Activated T-helper 1 cell treated with anti-CD3 and anti-CD28 coated beads, Interleukin-2, amount 50 U/mL, for 16 hours (primary cell): ENCODE data around the gene CDH4.

ENCODE experiments used
- DNase-seq, 2 donors: peaks; one replicate each; pipeline ENCODE4 v3.0.0-alpha.2; 2020; ENCODE audit warnings: low read depth in 1 of 2, low spot score in 1 of 2

The CDH4 gene

DNA sequence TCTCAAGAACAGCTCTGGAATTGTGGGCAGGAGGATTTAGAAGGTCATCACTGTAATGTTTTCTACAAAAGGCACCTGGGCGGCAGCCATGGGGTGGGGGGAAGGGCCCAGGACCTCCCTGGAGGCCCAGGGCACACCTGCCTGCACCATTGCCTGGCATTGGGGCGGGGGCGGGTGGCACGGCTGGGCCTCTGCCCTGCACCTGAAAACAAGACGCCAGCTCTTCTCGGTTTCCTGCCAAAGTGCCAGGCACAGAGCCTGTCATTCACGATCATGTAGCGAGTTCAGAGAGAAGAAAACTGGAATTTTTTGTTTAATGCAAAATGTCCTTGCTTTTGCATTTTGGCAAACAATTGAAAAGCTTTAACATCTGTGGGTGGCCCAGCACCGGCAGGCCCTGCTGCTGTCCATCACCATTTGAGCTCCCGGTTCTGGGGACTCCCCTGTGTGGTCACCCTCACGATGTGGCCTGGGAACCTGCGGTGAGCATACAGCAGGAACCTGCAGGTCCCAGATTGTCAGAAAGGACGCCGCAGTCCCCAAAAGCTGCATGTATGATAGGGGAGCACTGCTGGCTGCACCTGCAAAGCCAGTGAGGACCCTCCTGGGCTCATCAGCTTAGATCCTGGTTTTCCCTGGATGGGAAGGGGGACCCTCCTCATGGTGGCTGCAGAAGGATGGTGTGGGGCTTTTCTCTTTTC lies 262.9 kb downstream of the CDH4 start:
- no peak for DNase-seq

DNA sequence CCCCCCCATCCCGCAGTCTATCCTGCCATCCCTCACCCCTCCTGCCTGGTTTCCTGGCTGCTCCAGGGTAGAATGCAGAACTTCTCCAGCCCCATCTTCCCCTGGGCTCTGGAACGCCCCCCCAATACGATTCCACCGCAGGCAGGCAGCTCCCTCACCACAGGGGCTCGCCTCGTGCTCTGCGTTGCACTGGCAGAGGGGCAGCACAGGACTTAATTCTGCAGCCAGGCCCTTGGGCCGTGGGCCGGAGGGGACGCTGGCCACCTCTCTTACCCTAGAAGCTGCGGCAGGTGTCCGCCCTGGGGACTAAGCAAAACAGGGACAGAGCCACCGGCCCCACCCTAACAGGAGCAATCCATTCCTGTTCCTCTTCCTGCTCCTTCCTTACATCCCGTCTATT lies 263.9 kb downstream of the CDH4 start:
- no peak for DNase-seq

DNA sequence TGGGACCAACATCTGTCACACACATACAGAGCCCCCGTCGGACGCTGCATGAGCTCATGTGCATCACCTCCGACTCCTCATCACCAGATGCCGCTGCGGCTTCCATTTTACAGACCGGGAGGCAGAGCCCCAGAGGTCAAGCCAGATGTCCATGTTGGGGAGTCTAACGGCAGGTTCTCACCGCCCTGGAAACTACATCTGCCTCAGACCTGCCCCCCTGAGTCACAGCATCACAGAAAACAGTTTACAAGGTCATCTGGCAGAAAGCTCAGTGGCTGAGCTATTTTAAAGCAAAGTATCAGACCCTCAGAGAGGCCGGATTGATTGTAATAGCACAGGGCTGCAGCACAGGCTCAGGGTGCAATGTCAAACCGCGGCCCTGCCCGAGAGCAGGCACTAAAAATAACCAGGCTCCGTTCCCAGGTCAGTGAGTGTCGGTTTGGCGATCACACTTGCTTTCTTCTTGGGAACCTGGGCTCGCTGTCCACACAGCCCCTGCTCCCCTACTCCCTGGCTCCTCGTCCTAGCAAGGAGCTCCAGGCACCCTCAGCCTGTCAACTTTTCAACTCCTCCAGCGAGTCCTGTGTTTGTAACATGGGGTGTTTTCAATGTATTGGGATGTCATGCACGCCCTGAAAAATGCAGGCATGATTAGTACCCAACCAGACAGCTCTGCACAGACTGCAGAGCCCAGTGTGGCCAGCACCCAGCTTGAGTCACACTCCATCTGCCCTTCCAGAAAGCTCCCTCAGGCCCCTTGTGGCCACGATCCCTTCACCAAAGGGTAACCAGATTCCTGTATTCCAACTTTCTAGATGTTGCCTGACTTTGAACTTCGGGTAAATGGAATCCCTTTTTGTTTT lies 264.5 kb downstream of the CDH4 start:
- no peak for DNase-seq

DNA sequence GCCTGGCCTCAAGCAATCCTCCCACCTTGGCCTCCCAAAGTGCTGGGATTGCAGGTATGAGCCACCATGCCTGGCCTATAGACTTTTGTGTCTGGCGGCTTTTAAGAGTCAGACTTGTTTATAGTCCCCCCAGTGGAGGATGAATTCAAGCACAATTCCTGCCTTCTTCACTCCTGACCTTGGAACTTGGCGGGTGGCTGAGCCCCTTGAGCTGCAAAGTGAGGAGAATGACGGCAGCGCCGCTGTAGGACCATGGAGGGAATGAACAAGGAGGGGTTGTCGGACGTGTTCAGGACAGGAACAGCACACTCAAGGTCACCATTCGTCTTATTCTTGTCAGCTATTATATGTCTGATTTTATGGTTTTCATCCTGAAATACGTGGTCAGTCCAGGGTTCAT lies 265.4 kb downstream of the CDH4 start:
- DNase-seq = no peak

DNA sequence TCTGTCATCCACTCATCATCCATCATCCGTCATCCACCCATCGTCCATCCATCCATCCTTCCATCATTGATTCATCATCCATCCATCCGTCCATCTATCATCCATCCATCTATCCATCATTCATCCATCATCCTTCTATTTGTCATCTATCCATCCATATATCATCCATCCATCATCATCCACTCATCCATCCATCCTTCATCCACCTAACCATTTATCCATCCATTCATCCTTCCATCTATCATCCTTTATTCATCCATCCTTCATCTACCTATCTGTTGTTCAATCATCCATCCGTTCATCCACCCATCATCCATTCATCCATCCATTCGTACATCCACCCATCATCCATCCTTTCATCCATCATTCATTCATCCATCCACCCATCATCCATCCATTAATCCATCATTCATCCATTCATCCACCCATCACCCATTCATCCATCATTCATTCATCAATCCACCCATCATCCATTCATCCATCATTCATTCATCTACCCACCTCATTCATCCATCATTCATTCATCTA lies 266.4 kb downstream of the CDH4 start:
- DNase-seq = no peak

DNA sequence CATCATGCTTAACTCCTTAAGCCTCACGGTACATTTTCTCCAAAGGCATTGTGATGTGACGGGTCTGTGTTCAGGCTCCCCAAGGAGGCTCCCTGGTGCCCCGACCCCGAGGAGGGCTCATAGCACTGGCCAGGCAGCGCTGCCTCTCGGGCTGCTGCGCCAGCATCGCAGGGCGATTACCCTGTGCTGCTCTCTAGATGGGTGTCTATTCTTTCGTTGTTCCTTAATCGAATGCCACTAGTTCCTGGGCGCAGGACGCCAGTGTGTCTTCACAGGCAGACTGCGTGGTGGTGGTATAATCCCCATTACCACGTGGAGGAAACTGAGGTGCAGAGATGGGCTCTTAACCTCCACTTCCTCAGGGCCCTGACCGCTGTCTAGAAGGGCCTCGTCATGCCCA lies 267.4 kb downstream of the CDH4 start:
- DNase-seq = no peak

DNA sequence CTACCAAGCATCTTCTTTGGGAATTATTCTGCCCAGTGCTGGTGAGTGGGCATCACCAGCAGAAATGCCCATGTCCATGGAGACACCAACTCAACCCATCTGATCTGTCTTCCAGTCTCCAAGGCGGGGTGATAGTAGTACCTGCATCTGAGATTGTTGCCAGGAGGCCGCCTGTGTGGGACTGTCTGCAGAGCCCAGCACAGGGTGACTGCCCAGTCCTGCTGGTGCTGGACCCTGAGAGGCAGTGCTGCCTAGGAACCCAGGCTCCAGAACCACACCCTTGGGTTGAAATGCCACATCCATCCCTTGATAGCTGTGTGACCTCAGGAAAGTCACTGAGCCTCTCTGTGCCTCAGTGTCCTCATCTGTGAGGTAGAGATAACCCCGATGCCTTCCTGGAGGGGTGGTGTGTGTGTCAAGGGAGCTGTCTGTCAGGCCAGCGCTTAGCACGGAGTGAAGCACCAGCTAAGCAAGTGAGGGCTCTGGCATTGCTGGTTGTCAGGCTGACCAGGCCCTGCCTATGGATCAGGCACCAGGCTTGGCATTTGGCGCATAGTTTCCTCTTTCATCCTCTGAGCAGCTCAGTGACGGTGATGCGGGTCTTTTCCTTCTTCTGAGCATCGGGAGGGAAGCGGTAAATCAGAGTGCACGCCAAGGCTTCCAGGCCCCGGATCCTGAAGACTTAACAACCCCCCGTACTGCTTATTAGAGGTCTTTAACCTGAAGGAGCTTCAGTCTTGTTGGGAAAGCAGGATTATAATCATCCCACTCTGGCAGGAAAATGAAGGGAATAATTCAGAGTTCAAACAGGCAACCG lies 268.2 kb downstream of the CDH4 start:
- DNase-seq = no peak

DNA sequence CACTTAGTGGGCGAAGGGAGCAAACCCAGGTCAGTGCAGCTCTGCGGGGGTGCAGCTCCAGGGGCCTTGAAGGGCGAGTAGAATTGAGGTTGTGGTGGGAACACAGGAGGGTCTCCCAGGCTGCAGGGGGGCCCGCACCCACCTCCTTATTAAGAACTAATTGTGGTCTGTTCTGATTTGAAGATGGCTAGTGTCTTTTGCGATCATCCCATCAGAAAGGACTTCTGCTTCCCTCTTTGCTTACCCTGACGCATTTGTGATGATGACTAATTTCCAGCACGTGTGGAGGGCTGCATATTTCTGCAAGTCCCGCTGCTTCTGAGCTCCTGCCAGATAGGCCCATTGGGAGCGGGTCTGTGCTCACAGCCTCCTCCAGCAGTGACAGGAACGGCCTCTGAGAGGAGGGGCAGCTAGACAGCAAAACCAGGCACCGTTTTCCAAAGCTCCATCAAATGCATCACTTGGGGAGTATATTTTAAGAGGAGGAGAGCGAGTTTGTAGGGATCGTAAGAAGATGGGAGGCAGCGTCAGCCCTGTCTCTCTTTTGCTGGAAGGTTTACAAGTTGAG lies 268.9 kb downstream of the CDH4 start:
- no peak for DNase-seq

DNA sequence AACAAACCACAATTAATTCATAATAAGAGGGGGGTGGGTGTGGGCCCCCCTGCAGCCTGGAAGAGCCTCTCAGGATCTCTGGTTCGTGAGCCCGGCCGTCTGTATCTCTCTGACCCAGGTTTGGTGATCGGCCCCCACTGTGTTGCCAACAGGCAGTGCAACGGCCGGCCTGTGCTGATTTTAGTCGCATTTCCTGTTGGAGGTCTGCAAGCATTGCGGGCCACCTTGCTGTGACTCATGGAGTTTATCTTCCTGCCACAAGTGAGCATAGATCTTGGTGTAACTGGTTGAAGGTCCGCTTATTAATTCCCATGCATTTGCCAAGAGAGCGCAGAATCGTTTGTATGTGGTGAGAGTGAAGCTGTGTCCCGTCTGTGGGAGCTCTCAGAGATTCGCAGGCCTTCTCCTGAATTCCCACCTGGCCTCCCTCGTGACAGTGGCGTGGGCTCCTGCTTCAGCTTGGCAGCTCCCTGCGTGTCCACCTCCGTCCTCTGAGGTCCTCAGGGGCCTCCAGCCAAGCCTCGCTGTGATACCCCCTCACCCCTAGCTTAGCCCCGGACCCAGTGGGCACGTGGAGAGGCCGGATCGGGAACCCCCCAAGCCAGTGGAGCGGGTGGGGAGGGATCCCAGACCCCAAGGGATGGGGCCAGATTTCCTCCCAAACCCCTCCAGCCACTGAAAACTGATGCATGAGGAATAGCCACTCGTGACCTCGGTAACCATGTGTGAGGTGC lies 269.8 kb downstream of the CDH4 start:
- DNase-seq = no peak

DNA sequence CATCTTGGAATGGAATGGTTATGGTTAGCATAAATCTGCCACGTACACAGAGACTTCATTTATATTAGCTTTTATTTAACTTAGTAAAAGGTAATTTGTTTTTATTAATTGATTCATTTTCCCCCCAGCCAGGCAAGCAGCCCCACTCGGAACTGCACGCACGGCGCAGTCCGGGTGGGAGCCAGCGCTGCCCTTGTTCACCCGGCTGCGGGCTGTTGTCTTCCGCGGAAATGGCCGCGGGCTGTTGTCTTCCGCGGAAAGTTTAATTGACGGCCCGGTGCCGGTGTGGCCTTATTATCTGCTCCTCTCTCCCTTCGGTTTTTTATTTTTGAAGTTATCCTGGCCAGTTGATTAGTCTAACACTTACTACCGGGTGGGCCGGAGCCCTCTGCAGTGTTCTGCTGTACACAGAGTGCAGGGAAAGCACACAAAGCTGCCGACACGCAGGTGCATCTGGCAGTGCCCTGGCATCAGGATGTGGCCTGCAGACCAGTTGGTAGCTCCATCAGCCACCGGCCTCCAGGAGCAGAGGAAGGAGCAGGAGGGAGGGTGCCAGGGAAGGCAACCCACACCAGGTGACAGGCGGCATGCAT lies 270.5 kb downstream of the CDH4 start:
- DNase-seq = no peak

DNA sequence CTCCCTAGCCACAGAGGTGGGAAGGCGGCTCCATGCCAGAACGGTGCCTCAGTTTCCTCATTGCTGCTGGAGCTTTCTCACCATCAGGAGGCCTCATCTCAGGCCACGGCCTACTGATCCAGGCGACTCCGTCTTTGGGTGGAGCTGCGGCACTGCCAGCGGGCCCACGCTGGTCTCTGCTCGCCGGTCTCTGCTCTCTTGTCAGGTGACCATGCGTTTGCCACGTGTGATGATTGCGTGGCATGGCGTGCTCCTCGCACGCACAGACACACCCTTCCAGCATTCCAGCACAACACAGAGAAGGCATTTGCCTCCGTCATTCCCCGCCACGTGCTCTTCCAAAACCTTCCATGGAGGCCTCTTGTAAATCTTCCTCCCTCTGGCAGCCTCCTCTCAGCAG lies 271.1 kb downstream of the CDH4 start:
- DNase-seq = no peak

DNA sequence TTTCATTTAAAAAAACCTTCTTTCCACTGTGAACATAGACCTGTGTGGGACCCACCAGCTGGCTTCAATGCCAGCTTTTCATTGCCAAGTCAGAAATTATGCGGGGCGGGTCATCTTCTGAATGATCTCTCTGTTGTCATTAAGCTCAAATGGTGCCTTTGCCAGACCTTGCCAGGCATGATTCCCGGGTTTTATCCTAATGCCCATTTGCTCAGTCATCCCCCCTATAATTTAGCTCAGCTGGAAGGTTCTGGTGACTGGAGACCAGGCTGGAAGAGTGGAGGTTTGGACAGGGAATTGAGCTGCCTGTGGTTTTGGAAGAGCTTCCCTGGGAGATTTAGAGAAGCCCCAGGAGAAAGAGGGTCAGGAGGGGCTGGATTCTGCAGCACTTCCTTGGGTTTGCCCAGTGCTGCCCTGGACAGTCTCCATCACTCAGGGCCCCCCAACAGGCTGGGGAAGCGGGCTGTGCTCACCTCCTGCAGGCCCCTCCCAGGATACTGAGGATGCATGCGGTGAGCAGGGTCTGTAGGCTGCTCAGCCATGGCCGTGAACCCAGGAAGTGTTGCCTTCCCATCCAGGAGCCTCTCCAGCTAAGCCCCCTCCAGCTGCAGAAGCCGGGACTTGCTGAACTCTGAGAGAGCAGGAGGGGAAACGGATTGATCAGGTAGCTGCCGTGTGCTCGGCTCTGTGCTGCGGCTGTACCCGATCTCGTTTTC lies 273.0 kb downstream of the CDH4 start:
- DNase-seq = no peak

DNA sequence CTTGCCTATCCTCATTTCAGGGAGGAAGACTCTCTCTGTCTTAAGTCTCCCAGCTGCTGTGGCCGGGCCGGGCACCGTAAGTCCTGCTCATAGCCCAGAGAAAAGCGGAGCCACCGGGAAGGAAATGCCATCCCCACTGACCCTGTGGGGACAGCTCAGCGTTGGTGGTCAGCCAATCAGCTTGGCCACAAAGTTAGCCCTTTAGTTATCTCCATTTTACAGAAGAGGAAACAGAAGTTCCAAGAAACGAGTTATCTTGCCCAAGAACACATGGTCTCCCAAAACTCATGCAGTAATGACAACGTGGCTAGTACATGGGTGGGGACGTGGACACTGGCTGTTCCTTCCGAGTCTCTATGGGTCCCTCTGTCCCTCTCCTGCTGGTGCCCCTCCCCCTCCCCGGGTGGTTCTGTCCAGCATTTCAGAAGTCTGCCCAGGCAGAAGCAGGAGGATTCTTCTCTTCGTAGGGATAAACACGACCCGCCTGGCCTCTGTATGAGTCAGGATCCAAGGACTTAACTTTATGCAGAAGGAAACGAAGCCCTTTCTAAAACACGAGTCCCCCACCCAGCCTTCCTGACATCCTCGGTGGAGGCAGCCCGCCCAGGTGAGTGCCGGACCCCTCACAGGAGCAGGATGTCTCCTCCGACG lies 273.8 kb downstream of the CDH4 start:
- no peak for DNase-seq

DNA sequence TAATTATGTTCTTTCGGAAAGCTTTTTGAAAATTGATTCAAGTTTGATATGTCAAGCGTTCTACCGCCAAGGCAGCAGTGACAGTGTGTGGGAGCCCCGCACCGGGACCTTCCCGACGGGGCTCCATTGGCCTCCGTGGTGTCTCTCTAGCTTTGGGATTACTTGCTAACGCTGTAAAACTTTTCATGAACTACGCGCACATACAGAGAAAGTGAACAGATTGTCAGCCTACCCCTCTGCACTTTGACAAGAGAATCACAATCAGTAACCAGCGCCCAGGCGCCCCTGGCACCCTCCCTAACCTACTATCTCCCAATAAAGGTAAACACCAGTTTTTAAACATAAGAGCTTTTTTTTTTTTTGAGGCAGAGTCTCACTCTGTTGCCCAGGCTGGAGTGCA lies 274.8 kb downstream of the CDH4 start:
- no peak for DNase-seq

DNA sequence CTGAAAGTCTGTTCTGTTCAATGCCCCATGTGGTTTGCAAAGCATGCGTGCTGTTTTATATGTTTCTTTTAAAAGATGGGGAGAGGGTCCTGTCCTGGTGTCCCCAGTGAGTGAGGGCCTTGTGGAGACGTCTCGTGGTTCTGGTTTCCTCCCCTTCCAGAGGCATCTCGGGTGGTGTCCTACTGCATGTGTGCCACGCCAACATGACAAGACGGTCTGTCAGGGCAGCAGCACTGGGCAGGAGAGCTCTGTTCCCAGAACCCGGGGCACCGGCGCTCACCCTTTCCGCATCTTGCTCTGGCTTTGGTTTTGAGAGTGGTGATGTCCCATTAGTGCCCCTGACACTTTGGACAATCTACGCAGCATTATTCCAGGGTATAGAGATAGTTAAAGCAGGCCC lies 275.6 kb downstream of the CDH4 start:
- no peak for DNase-seq

DNA sequence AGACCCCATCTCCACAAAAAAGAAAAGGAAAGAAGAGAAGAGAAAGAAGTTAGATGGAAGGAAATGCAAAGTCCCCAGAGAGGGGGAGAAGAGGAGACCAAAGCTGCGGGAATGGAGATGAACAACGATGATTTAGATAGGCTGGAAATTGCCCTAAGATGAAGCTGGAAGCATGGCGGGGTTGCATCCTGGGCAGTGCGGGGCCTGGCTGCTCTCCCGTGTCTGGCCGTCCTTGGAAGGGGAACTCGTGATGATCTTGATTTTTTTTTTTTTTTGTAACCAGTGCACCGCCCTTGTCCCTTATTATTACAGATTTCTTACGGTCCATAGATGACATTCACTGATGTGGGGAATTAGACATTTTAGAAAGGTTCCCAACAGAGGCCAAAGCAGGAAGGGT lies 276.5 kb downstream of the CDH4 start:
- no peak for DNase-seq

DNA sequence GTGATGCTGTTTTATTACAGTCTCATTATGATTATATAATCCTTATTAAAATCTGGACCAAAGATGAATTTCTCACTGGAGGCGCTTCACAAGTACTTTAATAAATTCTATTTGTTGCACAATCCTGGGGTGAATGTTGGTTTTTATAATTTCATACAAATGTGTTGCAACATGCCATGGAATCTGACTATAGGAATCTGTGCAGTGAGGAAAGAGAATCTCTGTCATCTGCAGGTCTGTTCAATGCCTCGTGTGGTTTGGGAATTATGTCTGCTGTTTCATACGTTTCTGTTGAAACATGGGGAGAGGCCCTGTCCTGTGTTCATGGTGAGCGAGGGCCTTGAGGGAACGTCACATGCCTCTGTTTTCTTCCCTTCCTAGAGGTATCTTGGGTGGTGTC lies 277.3 kb downstream of the CDH4 start:
- no peak for DNase-seq

DNA sequence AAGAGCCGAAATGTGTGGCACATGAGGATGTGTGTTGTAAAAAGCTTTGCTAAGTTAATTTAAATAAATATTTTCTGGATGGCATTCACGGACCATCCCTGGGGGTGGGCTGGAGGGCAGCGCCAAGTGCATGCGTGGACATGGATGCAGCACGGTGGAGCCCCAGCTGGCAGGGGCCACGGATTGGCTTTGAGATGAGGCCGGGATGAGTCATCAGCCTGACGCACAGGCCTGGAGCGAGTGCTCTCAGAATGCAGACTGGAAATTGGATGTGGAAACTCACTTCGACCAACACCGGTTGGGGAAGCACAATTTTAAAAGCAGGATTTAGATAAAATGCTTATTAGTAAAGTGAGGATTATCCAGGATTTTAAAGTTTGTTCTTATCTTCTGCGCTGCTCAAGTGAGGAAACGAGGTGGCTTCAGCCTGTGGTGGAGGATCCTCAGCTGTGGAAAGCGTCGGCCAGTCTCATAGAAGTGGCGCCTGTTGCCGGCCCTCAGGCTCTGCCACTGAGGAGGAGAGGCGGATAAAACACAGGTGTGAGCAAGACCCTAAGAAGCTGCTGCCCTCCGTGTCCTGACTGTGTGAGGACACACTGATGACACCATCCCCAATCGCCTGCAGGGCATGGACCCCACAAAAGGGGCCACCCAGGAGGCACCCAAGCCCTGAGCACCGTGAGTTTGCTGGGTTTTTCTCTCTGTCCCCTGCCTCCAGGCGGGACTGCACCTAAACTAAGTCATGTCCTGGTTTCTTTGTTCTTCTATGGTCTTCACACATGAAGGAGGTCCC lies 279.7 kb downstream of the CDH4 start:
- no peak for DNase-seq
